ENCODE measurements around the gene TMEM151B. TPM values are rescaled to one million over a fixed set of nuclear protein-coding genes. Genes with fewer than 3 reads are reported as not detected.

TMEM151B gene
- total RNA-seq, 3 donors from 2014 or later (not counting 1 experiment from before 2014, with no cell fraction given): not detected

- Mint-ChIP-seq H3K27ac (no peak overlapping the region), H3K4me1 (peaks cover 0 to 6% of the 10 kb centered on the region in 2 donors), H3K9me3 (no peaks in the 10 kb centered on the region), H3K36me3 (no peaks in the 10 kb centered on the region), H3K4me3 (no peak overlapping the region), H3K27me3 (ENCODE audit: low read depth in 2 of 2) (peaks cover 0 to 3% of the 10 kb centered on the region in 2 donors)
- 96% methylated on average over 6 of the region's 6 CpGs for WGBS (ENCODE audit: insufficient coverage)
- intact Hi-C loops (cut with micrococcal nuclease): no loop called here
- no peak for TF ChIP-seq CTCF (IDR thresholded peaks at IDR 0.05)
- no peaks in the 10 kb centered on the region for H3K9me3 ChIP-seq (ENCODE audit: control insufficient read depth, insufficient read depth, low read length)
- no peak for ATAC-seq
- H3K27me3 ChIP-seq (ENCODE audit: control insufficient read depth, insufficient read depth, low read length): no peaks in the 10 kb centered on the region
- H3K27ac ChIP-seq (ENCODE audit: low read length): no peak overlapping the region
- H3K4me3 ChIP-seq (ENCODE audit: low read length): no peak overlapping the region
- no peaks in the 10 kb centered on the region for H3K4me1 ChIP-seq (ENCODE audit: control insufficient read depth, insufficient read depth, low read length)
- no peak for DNase-seq
- peaks cover 58% of the 10 kb centered on the region for H3K36me3 ChIP-seq (ENCODE audit: control insufficient read depth, insufficient read depth, low read length)
Observed at GRCh38 chr6:44303842-44304241, 33.6 kb downstream of the TMEM151B start.

GRCh38 chr6:44304282-44305199, 34.3 kb downstream of the TMEM151B start:
- no peak overlapping the region for H3K27ac Mint-ChIP-seq

GRCh38 chr6:44305200-44305725, 35.0 kb downstream of the TMEM151B start:
- H3K4me1 Mint-ChIP-seq: peaks cover 0 to 7% of the 10 kb centered on the region in 2 donors
- H3K27ac Mint-ChIP-seq: no peak overlapping the region
- DNase-seq (no peak), ATAC-seq (no peak)
- intact Hi-C loops (cut with micrococcal nuclease): no loop called here
- H3K4me3 Mint-ChIP-seq: no peak overlapping the region
- no peaks in the 10 kb centered on the region for H3K9me3 Mint-ChIP-seq
- no peak for TF ChIP-seq CTCF (IDR thresholded peaks at IDR 0.05)
- Histone ChIP-seq H3K4me3 (ENCODE audit: low read length) (no peak overlapping the region), H3K27ac (ENCODE audit: low read length) (no peak overlapping the region), H3K27me3 (ENCODE audit: control insufficient read depth, insufficient read depth, low read length) (no peaks in the 10 kb centered on the region), H3K4me1 (ENCODE audit: control insufficient read depth, insufficient read depth, low read length) (no peaks in the 10 kb centered on the region), H3K36me3 (ENCODE audit: control insufficient read depth, insufficient read depth, low read length) (peaks cover 69% of the 10 kb centered on the region), H3K9me3 (ENCODE audit: control insufficient read depth, insufficient read depth, low read length) (no peaks in the 10 kb centered on the region)
- 96% methylated on average over 5 of the region's 5 CpGs for WGBS (ENCODE audit: insufficient coverage)
- H3K27me3 Mint-ChIP-seq (ENCODE audit: low read depth in 2 of 2): no peaks in the 10 kb centered on the region
- H3K36me3 Mint-ChIP-seq: peaks cover 8% of the 10 kb centered on the region

More at GRCh38 chr6:44304282-44305199, 34.3 kb downstream of the TMEM151B start:
- Mint-ChIP-seq H3K27me3 (ENCODE audit: low read depth in 2 of 2) (no peaks in the 10 kb centered on the region), H3K9me3 (no peaks in the 10 kb centered on the region), H3K4me1 (no peaks in the 10 kb centered on the region), H3K36me3 (peaks cover 2% of the 10 kb centered on the region), H3K4me3 (no peak overlapping the region)
- Histone ChIP-seq H3K4me3 (ENCODE audit: low read length) (no peak overlapping the region), H3K36me3 (ENCODE audit: control insufficient read depth, insufficient read depth, low read length) (peaks cover 63% of the 10 kb centered on the region), H3K4me1 (ENCODE audit: control insufficient read depth, insufficient read depth, low read length) (no peaks in the 10 kb centered on the region), H3K9me3 (ENCODE audit: control insufficient read depth, insufficient read depth, low read length) (no peaks in the 10 kb centered on the region), H3K27ac (ENCODE audit: low read length) (no peak overlapping the region), H3K27me3 (ENCODE audit: control insufficient read depth, insufficient read depth, low read length) (no peaks in the 10 kb centered on the region)
- 86% methylated on average over 25 of the region's 25 CpGs for whole genome bisulfite sequencing (ENCODE audit: insufficient coverage)
- ATAC-seq (peak; percentile 63 to 94 (median 74)), DNase-seq (peak; percentile 27 to 71)
- TF ChIP-seq CTCF (IDR thresholded peaks at IDR 0.05): peak; percentile 76
- intact Hi-C loops (cut with micrococcal nuclease): no loop called here

All from natural killer cell (primary cell).